Measurements from ENCODE around the gene BMP5. TPM values are rescaled to one million over a fixed set of nuclear protein-coding genes. Genes with fewer than 3 reads are reported as not detected.

Gene BMP5
- total and polyA plus RNA-seq, 3 experiments from 2014 or later = not detected

GRCh38 chr6:55777469-55777868 lies 97.9 kb downstream of the BMP5 start:
- Histone ChIP-seq H3K27ac (ENCODE audit: low read depth, low read length) (no peak overlapping the region), H3K9me3 (ENCODE audit: low read length) (no peaks in the 10 kb centered on the region), H3K27me3 (ENCODE audit: insufficient read depth, low read length, poor library complexity, severe bottlenecking) (no peaks in the 10 kb centered on the region), H3K4me3 (ENCODE audit: low read length) (no peak overlapping the region), H3K4me1 (ENCODE audit: insufficient read depth, low read length) (no peaks in the 10 kb centered on the region), H3K36me3 (ENCODE audit: insufficient read depth, low read length) (no peaks in the 10 kb centered on the region)
- Mint-ChIP-seq H3K27me3 (no peaks in the 10 kb centered on the region), H3K4me1 (no peaks in the 10 kb centered on the region), H3K9me3 (peaks cover 2 to 21% (median 13%) of the 10 kb centered on the region in 5 donors), H3K27ac (no peak overlapping the region), H3K4me3 (no peak overlapping the region), H3K36me3 (no peaks in the 10 kb centered on the region)
- ChIA-PET CTCF (no interaction called here), POLR2A (no interaction called here)
- DNase-seq = no peak

- POLR2A ChIA-PET = no interaction called here
Observed at GRCh38 chr6:55776113-55776512, 99.3 kb downstream of the BMP5 start.

DNA sequence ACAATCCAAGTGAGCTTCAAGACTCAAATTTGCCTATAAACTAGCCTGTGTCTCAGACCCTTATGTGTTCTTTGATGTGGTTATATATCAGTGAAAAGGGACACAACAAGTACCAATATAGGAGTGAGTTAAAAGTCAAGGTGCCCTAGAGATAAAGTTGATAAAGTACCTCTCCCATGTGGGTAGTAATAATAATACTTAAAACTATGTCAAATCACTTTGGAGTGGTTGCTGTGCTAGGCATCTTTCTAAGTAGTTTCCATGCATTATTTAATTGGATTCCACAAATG lies 100.4 kb downstream of the BMP5 start:
- POLR2A ChIA-PET = no interaction called here
- H3K27ac ChIP-seq (ENCODE audit: low read depth, low read length) = no peak overlapping the region
- H3K4me3 Mint-ChIP-seq = no peak overlapping the region

More at GRCh38 chr6:55776113-55776512, 99.3 kb downstream of the BMP5 start:
- Mint-ChIP-seq H3K4me3 (no peak overlapping the region), H3K36me3 (no peaks in the 10 kb centered on the region), H3K4me1 (no peaks in the 10 kb centered on the region), H3K9me3 (peaks cover 2 to 29% (median 19%) of the 10 kb centered on the region in 5 donors), H3K27me3 (no peaks in the 10 kb centered on the region), H3K27ac (no peak overlapping the region)
- H3K4me3 ChIP-seq (ENCODE audit: low read length) = no peak overlapping the region
- no peak overlapping the region for H3K27ac ChIP-seq (ENCODE audit: low read depth, low read length)
- no peaks in the 10 kb centered on the region for H3K27me3 ChIP-seq (ENCODE audit: insufficient read depth, low read length, poor library complexity, severe bottlenecking)
- CTCF ChIA-PET = no interaction called here
- no peak for DNase-seq
- no peaks in the 10 kb centered on the region for H3K36me3 ChIP-seq (ENCODE audit: insufficient read depth, low read length)
- H3K9me3 ChIP-seq (ENCODE audit: low read length) = no peaks in the 10 kb centered on the region
- H3K4me1 ChIP-seq (ENCODE audit: insufficient read depth, low read length) = no peaks in the 10 kb centered on the region

DNA sequence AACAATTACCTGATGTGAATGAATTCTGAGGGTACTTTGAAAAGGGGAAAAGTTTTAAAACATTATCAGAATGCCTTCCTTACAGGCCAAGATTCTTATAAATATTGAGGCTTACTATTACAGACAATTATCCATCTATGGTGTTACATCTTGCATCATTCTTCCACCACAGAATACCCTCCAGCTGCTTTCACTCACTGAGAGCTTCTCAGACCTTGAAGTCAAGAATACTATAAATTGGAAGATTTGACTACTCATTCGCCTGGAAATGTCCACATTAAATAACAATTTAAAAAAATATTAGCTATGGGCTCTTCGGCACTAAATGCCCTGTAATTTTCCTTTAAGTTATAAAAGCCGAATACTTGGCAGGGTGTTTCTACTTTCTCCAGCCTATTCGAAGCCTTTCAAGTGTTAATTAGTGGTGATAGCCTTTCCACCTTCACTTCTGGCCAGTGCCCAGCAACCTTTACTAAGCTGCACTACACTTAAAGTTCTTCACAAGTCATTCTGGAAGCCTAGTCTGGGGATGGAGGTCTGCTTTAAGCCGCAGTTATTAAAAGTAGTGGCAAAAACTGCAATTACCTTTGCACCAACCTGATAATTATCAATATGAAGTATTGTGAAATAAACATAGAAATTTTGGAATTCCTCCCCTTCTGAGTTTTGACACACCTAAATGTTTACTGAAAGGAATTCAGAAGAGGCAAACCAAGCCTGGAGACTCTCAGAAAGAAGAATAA lies 100.9 kb downstream of the BMP5 start:
- H3K27ac Mint-ChIP-seq = no peak overlapping the region
- Histone ChIP-seq H3K36me3 (ENCODE audit: insufficient read depth, low read length) (no peaks in the 10 kb centered on the region), H3K4me3 (ENCODE audit: low read length) (no peak overlapping the region), H3K27me3 (ENCODE audit: insufficient read depth, low read length, poor library complexity, severe bottlenecking) (no peaks in the 10 kb centered on the region), H3K4me1 (ENCODE audit: insufficient read depth, low read length) (no peaks in the 10 kb centered on the region), H3K9me3 (ENCODE audit: low read length) (no peaks in the 10 kb centered on the region), H3K27ac (ENCODE audit: low read depth, low read length) (no peak overlapping the region)
- H3K4me1 Mint-ChIP-seq = no peaks in the 10 kb centered on the region
- DNase-seq = no peak
- H3K9me3 Mint-ChIP-seq = peaks cover 0 to 29% (median 13%) of the 10 kb centered on the region in 5 donors
- H3K27me3 Mint-ChIP-seq = no peaks in the 10 kb centered on the region
- ChIA-PET POLR2A (no interaction called here), CTCF (no interaction called here)
- no peak overlapping the region for H3K4me3 Mint-ChIP-seq
- H3K36me3 Mint-ChIP-seq = no peaks in the 10 kb centered on the region

More for the DNA sequence above, 100.4 kb downstream of the BMP5 start:
- H3K4me1 Mint-ChIP-seq = no peaks in the 10 kb centered on the region
- H3K27me3 Mint-ChIP-seq = no peaks in the 10 kb centered on the region
- no peaks in the 10 kb centered on the region for H3K36me3 ChIP-seq (ENCODE audit: insufficient read depth, low read length)
- no peak overlapping the region for H3K27ac Mint-ChIP-seq
- H3K36me3 Mint-ChIP-seq = no peaks in the 10 kb centered on the region
- H3K4me1 ChIP-seq (ENCODE audit: insufficient read depth, low read length) = no peaks in the 10 kb centered on the region
- no peaks in the 10 kb centered on the region for H3K9me3 ChIP-seq (ENCODE audit: low read length)
- peaks cover 0 to 29% (median 13%) of the 10 kb centered on the region in 5 donors for H3K9me3 Mint-ChIP-seq
- CTCF ChIA-PET = no interaction called here
- no peak for DNase-seq
- no peaks in the 10 kb centered on the region for H3K27me3 ChIP-seq (ENCODE audit: insufficient read depth, low read length, poor library complexity, severe bottlenecking)
- no peak overlapping the region for H3K4me3 ChIP-seq (ENCODE audit: low read length)

DNA sequence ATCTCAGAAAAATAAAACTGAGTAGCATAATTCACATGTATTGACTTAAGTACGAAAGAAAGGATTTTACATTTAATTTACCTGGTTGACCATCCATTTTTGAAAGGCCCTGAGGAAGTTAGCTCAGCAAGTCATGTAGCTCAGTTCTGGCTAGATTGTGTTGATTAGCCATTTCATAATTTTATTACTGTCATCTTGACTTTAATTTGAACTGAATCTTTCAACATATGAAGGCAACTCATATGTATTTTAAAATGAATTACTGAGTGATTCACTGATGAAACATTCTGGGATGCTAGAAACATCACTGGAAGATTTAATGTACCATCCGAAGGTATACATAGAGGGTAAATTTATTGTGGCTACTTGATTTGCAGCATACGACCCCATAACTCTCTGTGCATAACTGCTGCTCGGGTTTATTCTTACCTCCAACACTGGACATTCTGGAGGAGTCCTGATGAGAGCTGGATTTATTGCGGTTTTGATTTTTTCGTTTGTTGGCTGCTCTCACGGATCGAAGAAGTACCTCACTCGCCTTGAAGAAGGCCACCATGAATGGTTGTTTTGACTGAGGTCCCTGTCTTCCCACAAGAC lies 101.7 kb downstream of the BMP5 start:
- Histone ChIP-seq H3K27me3 (ENCODE audit: insufficient read depth, low read length, poor library complexity, severe bottlenecking) (no peaks in the 10 kb centered on the region), H3K36me3 (ENCODE audit: insufficient read depth, low read length) (no peaks in the 10 kb centered on the region), H3K27ac (ENCODE audit: low read depth, low read length) (no peak overlapping the region), H3K4me3 (ENCODE audit: low read length) (no peak overlapping the region), H3K4me1 (ENCODE audit: insufficient read depth, low read length) (no peaks in the 10 kb centered on the region), H3K9me3 (ENCODE audit: low read length) (no peaks in the 10 kb centered on the region)
- H3K4me3 Mint-ChIP-seq = no peak overlapping the region
- no peaks in the 10 kb centered on the region for H3K4me1 Mint-ChIP-seq
- no peak overlapping the region for H3K27ac Mint-ChIP-seq
- POLR2A ChIA-PET = no interaction called here
- CTCF ChIA-PET = no interaction called here
- H3K36me3 Mint-ChIP-seq = no peaks in the 10 kb centered on the region
- H3K27me3 Mint-ChIP-seq = no peaks in the 10 kb centered on the region
- H3K9me3 Mint-ChIP-seq = peaks cover 2 to 24% (median 11%) of the 10 kb centered on the region in 5 donors
- no peak for DNase-seq

DNA sequence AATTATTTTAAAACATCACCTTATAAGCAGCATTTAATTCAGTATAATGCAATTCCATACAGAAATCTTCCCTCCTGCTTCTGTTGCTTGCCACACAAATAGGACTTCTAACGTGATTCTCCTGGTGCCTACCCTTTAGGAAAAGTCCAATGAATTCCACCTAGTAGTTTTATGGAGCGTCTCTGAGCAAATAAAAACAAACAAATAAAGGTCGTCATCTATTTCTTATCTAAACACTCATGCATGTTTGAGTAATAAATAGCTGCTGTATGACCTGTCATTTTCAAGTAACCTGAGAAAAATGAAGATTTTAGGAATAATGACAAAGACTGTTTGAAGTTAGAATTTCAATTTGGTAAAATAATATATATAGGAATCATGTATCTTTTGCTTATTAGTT lies 102.7 kb downstream of the BMP5 start:
- Histone ChIP-seq H3K27me3 (ENCODE audit: insufficient read depth, low read length, poor library complexity, severe bottlenecking) (no peaks in the 10 kb centered on the region), H3K36me3 (ENCODE audit: insufficient read depth, low read length) (no peaks in the 10 kb centered on the region), H3K4me1 (ENCODE audit: insufficient read depth, low read length) (no peaks in the 10 kb centered on the region), H3K27ac (ENCODE audit: low read depth, low read length) (no peak overlapping the region), H3K4me3 (ENCODE audit: low read length) (no peak overlapping the region), H3K9me3 (ENCODE audit: low read length) (no peaks in the 10 kb centered on the region)
- DNase-seq = no peak
- Mint-ChIP-seq H3K36me3 (no peaks in the 10 kb centered on the region), H3K27me3 (no peaks in the 10 kb centered on the region), H3K4me3 (no peak overlapping the region), H3K4me1 (no peaks in the 10 kb centered on the region), H3K9me3 (peaks cover 2 to 20% (median 11%) of the 10 kb centered on the region in 5 donors), H3K27ac (no peak overlapping the region)
- CTCF ChIA-PET = no interaction called here
- POLR2A ChIA-PET = no interaction called here

GRCh38 chr6:55759536-55759935 lies 115.9 kb downstream of the BMP5 start:
- Histone ChIP-seq H3K27me3 (ENCODE audit: insufficient read depth, low read length, poor library complexity, severe bottlenecking) (no peaks in the 10 kb centered on the region), H3K4me3 (ENCODE audit: low read length) (no peak overlapping the region), H3K9me3 (ENCODE audit: low read length) (no peaks in the 10 kb centered on the region), H3K27ac (ENCODE audit: low read depth, low read length) (no peak overlapping the region), H3K36me3 (ENCODE audit: insufficient read depth, low read length) (no peaks in the 10 kb centered on the region), H3K4me1 (ENCODE audit: insufficient read depth, low read length) (no peaks in the 10 kb centered on the region)
- CTCF ChIA-PET = no interaction called here
- no peak overlapping the region for H3K27ac Mint-ChIP-seq
- POLR2A ChIA-PET = no interaction called here
- DNase-seq = no peak
- H3K9me3 Mint-ChIP-seq = peaks cover 5 to 28% (median 9%) of the 10 kb centered on the region in 5 donors
- no peaks in the 10 kb centered on the region for H3K27me3 Mint-ChIP-seq
- H3K4me1 Mint-ChIP-seq = no peaks in the 10 kb centered on the region
- H3K36me3 Mint-ChIP-seq = no peaks in the 10 kb centered on the region
- H3K4me3 Mint-ChIP-seq = no peak overlapping the region

- Histone ChIP-seq H3K4me1 (ENCODE audit: insufficient read depth, low read length) (no peaks in the 10 kb centered on the region), H3K9me3 (ENCODE audit: low read length) (no peaks in the 10 kb centered on the region), H3K4me3 (ENCODE audit: low read length) (no peak overlapping the region), H3K27me3 (ENCODE audit: insufficient read depth, low read length, poor library complexity, severe bottlenecking) (no peaks in the 10 kb centered on the region), H3K27ac (ENCODE audit: low read depth, low read length) (no peak overlapping the region), H3K36me3 (ENCODE audit: insufficient read depth, low read length) (no peaks in the 10 kb centered on the region)
- ChIA-PET POLR2A (no interaction called here), CTCF (no interaction called here)
- Mint-ChIP-seq H3K4me3 (no peak overlapping the region), H3K9me3 (peaks cover 5 to 30% (median 10%) of the 10 kb centered on the region in 5 donors), H3K4me1 (no peaks in the 10 kb centered on the region), H3K27me3 (no peaks in the 10 kb centered on the region), H3K27ac (no peak overlapping the region), H3K36me3 (no peaks in the 10 kb centered on the region)
- DNase-seq = no peak
Observed at GRCh38 chr6:55758156-55758937, 117.0 kb downstream of the BMP5 start.
